HG03460 (cell line): ENCODE data around the gene TMCC3.
A peak's percentile ranks its signal among the peaks of the same experiment; 100 is the strongest.
"Not testable (repeated sequence)": the region's sequence is repeated elsewhere in the genome, so short reads cannot be mapped to it uniquely, and the experiment has no call there.

Source experiments
- ATAC-seq: cut with Tn5 transposase; IDR thresholded peaks from one replicate; pipeline ENCODE4 v1.9.1; 2021; ENCODE audit not compliant: unreplicated experiment

The TMCC3 gene

GRCh38 chr12:94650143-94651056 is at the start of gene TMCC3:
TSS of gene TMCC3 (minus strand) at chr12:94650557. CDS start at chr12:94650430, 127 bp downstream.
- peak; percentile 82 for ATAC-seq

GRCh38 chr12:94699801-94700200 is 49.4 kb upstream of the TMCC3 start:
- no peak for ATAC-seq

- ATAC-seq = no peak
Measured at GRCh38 chr12:94698578-94698977, 48.2 kb upstream of the TMCC3 start.

- ATAC-seq = no peak
Measured at GRCh38 chr12:94697631-94698030, 47.3 kb upstream of the TMCC3 start.

- no peak for ATAC-seq
Measured at GRCh38 chr12:94694732-94695131, 44.4 kb upstream of the TMCC3 start.

GRCh38 chr12:94692826-94693225 is 42.5 kb upstream of the TMCC3 start:
- not testable (repeated sequence) for ATAC-seq

- no peak for ATAC-seq
Measured at GRCh38 chr12:94690198-94690771, 39.9 kb upstream of the TMCC3 start.

- no peak for ATAC-seq
Measured at GRCh38 chr12:94689646-94690036, 39.3 kb upstream of the TMCC3 start.

GRCh38 chr12:94689002-94689645 is 38.8 kb upstream of the TMCC3 start:
- no peak for ATAC-seq

- no peak for ATAC-seq
Measured at GRCh38 chr12:94687891-94688290, 37.5 kb upstream of the TMCC3 start.

- no peak for ATAC-seq
Measured at GRCh38 chr12:94686834-94687628, 36.7 kb upstream of the TMCC3 start.

- no peak for ATAC-seq
Measured at GRCh38 chr12:94684416-94685142, 34.2 kb upstream of the TMCC3 start.

- ATAC-seq = no peak
Measured at GRCh38 chr12:94679554-94680195, 29.3 kb upstream of the TMCC3 start.

- no peak for ATAC-seq
Measured at GRCh38 chr12:94678849-94679248, 28.5 kb upstream of the TMCC3 start.

GRCh38 chr12:94678379-94678778 is 28.0 kb upstream of the TMCC3 start:
- no peak for ATAC-seq

- ATAC-seq = no peak
Measured at GRCh38 chr12:94677778-94678177, 27.4 kb upstream of the TMCC3 start.

- no peak for ATAC-seq
Measured at GRCh38 chr12:94676922-94677321, 26.6 kb upstream of the TMCC3 start.

GRCh38 chr12:94676031-94676641 is 25.8 kb upstream of the TMCC3 start:
- peak; percentile 66 for ATAC-seq

GRCh38 chr12:94674835-94675234 is 24.5 kb upstream of the TMCC3 start:
- ATAC-seq = no peak
